HCEC 1CT (cell line): ENCODE results near the gene MCF2L2.
"Not testable (repeated sequence)": the region's sequence is repeated elsewhere in the genome, so short reads cannot be mapped to it uniquely, and the experiment has no call there.

Source experiments
- DNase-seq: peaks from one replicate; pipeline ENCODE4 v3.0.0-alpha.2; 2017

MCF2L2 gene

GRCh38 chr3:183443395-183444385, 15.3 kb upstream of the MCF2L2 start:
- DNase-seq = no peak

GRCh38 chr3:183442994-183443393, 14.6 kb upstream of the MCF2L2 start:
- DNase-seq = no peak

- not testable (repeated sequence) for DNase-seq
These were observed 12.1 kb upstream of the MCF2L2 start for GRCh38 chr3:183440521-183440920.

- peak; percentile 16 for DNase-seq
These were observed 11.1 kb upstream of the MCF2L2 start for GRCh38 chr3:183439515-183439914.

- no peak for DNase-seq
These were observed 10.3 kb upstream of the MCF2L2 start for GRCh38 chr3:183438735-183439134.

- DNase-seq = no peak
These were observed 9.5 kb upstream of the MCF2L2 start for GRCh38 chr3:183437666-183438564.

GRCh38 chr3:183437061-183437460, 8.6 kb upstream of the MCF2L2 start:
- DNase-seq = no peak

GRCh38 chr3:183435661-183436060, 7.2 kb upstream of the MCF2L2 start:
- DNase-seq = no peak

- DNase-seq = no peak
These were observed 6.6 kb upstream of the MCF2L2 start for GRCh38 chr3:183434992-183435391.

- DNase-seq = no peak
These were observed 6.1 kb upstream of the MCF2L2 start for GRCh38 chr3:183434503-183434902.

- no peak for DNase-seq
These were observed 2.0 kb upstream of the MCF2L2 start for GRCh38 chr3:183430325-183430957.

GRCh38 chr3:183427876-183428446, 458 bp downstream of the MCF2L2 start:
- DNase-seq = no peak

- DNase-seq = no peak
These were observed 1.1 kb downstream of the MCF2L2 start for GRCh38 chr3:183427196-183427875.

GRCh38 chr3:183418807-183419206, 9.6 kb downstream of the MCF2L2 start:
- not testable (repeated sequence) for DNase-seq

- no peak for DNase-seq
These were observed 17.1 kb downstream of the MCF2L2 start for GRCh38 chr3:183411216-183411922.

GRCh38 chr3:183410759-183411158, 17.7 kb downstream of the MCF2L2 start:
- no peak for DNase-seq

GRCh38 chr3:183410280-183410679, 18.1 kb downstream of the MCF2L2 start:
- DNase-seq = no peak

- DNase-seq = no peak
These were observed 19.2 kb downstream of the MCF2L2 start for GRCh38 chr3:183409219-183409618.

GRCh38 chr3:183401678-183402077, 26.7 kb downstream of the MCF2L2 start:
- DNase-seq = no peak

- no peak for DNase-seq
These were observed 28.1 kb downstream of the MCF2L2 start for GRCh38 chr3:183400352-183400751.

GRCh38 chr3:183396662-183397391, 31.6 kb downstream of the MCF2L2 start:
- no peak for DNase-seq
